GM12865 (cell line): Measurements from ENCODE around the gene CCDC74A.
"Not testable (repeated sequence)": the region's sequence is repeated elsewhere in the genome, so short reads cannot be mapped to it uniquely, and the experiment has no call there.

Experiments used
- DNase-seq: peaks from one replicate; pipeline ENCODE4 v3.0.0; 2010; ENCODE audit warnings: low read depth
- H3K4me3 ChIP-seq: 2 replicates; pipeline ENCODE4 v1.5.1; 2011; ENCODE audit warnings: mild to moderate bottlenecking, low read depth, low read length, control low read depth
- TF ChIP-seq, protein P1 (sequence below): IDR thresholded peaks from 2 replicates; pipeline ENCODE4 v1.5.1; 2011; ENCODE audit warnings: low read length, control low read depth, low read depth, inconsistent platforms; ENCODE audit not compliant: insufficient read depth; ENCODE audit errors: missing control alignments

Gene CCDC74A

DNA sequence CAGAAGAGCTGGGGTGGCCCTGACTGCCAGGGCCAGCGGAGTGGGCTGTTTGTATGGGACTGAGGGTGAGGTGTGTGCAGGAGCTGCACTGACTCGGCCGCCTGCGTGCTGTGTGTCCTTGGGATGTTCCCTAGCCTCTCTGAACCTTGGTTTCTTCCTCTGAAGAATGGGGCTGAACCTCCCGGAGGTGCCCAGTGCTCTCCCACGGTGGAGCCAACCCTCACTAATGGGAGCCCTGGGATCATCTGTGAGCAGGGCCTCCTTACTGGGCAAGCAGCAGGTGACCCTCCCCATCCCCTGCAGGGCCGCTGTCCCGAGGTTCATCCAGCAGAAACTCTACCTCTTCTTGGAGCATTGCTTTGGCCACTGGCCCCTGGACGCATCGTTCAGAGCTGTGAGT lies 11.7 kb upstream of the CCDC74A start:
- TF ChIP-seq, protein P1, sequence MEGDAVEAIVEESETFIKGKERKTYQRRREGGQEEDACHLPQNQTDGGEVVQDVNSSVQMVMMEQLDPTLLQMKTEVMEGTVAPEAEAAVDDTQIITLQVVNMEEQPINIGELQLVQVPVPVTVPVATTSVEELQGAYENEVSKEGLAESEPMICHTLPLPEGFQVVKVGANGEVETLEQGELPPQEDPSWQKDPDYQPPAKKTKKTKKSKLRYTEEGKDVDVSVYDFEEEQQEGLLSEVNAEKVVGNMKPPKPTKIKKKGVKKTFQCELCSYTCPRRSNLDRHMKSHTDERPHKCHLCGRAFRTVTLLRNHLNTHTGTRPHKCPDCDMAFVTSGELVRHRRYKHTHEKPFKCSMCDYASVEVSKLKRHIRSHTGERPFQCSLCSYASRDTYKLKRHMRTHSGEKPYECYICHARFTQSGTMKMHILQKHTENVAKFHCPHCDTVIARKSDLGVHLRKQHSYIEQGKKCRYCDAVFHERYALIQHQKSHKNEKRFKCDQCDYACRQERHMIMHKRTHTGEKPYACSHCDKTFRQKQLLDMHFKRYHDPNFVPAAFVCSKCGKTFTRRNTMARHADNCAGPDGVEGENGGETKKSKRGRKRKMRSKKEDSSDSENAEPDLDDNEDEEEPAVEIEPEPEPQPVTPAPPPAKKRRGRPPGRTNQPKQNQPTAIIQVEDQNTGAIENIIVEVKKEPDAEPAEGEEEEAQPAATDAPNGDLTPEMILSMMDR = no peak
- no peak overlapping the region for H3K4me3 ChIP-seq
- no peak for DNase-seq

DNA sequence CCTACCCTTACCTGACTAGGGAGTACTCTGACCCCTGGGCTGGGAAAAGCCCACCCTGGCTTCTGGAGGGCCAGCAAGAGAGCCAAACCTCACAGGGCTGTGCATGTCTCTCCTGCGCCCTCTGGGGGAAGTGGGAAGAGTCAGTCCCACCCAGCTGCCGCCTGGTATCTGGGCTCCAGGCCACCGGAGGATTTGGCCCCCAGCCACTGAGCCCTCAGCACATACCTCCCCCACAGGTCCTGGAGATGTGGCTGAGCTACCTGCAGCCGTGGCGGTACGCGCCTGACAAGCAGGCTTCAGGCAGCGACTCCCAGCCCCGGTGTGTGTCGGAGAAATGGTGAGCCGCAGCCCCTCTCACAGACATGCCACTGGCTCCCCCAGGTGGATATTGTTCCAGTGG lies 11.1 kb upstream of the CCDC74A start:
- not testable (repeated sequence) for H3K4me3 ChIP-seq, DNase-seq
- TF ChIP-seq, protein P1 = peak; percentile 22

DNA sequence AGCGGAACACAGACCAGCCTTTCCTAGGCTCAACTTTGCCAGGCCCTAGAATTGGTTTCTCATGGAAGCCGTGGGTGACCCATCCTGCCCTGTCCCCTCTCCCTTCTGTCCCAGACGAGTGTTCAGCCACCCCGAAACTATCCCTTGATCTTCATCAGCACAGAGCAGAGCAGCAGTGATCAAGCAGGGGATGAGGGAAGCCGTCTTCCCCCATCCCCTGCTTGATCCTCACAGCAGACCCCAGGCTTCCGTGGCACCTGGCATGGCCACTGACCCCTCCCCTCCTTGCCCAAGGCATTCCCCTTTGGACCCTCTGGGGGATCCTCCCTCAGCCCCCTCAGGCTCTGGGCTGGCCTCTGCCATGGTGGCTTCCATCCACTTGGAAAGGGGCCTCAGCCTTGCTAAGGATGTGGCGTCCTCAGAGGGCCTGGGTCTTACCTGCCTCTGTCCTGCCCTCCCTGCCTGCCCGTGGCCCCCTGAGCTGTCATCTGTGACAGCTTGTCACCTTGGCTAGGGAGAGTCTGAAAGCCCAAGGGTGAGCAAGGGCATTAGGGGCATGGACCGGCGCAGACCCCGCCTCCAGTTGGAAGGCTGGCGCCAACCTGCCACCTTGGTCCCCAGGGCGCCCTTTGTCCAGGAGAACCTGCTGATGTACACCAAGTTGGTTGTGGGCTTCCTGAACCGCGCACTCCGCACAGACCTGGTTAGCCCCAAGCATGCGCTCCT lies 10.4 kb upstream of the CCDC74A start:
- H3K4me3 ChIP-seq = no peak overlapping the region
- DNase-seq = no peak
- TF ChIP-seq, protein P1 = no peak

DNA sequence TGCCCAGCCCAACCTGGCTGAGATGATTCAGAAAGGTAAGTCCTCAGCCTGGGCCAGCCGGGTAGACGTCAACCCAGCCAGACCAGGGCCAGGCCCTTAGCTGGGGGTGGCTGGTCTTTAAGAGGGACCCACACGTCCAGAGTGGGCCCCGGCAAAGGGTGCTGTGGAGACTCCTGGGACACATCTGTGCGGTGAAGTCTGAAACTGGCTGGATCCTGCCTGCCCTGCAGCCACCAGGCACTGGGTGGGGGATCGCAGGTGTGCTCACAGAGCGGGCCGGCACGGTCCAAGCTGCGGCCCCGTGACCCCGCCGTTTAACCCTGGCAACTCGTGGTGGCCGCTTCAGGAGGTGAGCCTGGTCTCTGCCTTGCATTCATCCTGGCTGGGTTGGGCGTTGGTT lies 9.8 kb upstream of the CCDC74A start:
- not testable (repeated sequence) for H3K4me3 ChIP-seq, DNase-seq

DNA sequence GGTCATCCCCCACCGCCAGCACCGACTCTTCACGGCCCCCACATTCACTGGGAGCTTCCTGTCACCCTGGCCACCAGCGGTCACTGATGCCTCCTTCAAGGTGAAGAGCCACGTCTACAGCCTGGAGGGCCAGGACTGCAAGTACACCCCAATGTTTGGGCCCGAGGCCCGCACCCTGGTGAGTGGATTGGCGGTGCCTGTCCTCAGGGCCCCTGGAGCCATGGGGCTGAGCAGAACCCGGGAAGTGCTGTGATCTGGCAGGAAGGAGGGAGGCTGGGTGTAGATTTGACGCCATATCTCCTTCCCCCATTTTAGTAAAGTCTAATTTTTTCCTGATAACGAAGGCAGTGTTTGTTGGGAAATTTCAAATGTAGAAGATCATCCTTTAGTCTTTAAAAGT lies 9.2 kb upstream of the CCDC74A start:
- not testable (repeated sequence) for H3K4me3 ChIP-seq, DNase-seq

DNA sequence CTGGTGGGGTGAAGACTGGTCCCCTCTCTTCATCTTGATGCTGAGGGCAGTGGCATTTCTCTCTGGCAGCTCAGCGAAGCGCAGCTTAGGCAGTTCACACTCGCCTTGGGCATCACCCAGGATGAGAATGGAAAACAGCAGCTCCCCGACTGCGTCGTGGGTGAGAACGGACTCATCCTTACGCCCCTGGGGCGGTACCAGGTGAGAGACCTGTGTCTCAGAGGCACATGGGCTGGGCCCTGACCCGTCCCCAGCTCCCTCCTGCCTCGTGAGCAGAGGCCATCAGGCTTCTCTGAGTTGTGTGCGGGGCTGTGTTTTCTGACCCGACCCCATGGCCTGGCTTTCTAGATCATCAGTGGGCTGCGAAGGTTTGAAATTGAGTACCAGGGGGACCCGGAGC lies 8.2 kb upstream of the CCDC74A start:
- no peak overlapping the region for H3K4me3 ChIP-seq
- TF ChIP-seq, protein P1 = no peak
- no peak for DNase-seq

DNA sequence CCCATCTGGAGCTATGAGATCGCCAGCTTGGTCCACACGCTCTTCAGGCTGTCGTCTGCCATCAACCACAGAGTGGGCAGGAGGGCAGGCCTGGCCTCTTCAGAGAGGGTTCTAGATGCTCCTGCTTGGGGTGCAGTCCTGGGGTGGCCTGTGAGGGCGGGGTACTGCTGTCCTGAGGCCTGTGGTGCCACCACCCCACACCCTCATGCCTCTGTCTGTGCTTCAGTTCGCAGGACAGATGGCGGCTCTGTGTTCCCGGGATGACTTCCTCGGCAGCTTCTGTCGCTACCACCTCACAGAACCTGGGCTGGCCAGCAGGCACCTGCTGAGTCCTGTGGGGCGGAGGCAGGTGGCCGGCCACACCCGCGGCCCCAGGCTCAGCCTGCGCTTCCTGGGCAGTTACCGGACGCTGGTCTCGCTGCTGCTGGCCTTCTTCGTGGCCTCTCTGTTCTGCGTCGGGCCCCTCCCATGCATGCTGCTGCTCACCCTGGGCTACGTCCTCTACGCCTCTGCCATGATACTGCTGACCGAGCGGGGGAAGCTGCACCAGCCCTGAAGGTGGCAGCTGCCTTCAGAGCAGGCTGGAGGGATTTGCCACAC lies 7.7 kb upstream of the CCDC74A start:
- H3K4me3 ChIP-seq, DNase-seq: not testable (repeated sequence)

DNA sequence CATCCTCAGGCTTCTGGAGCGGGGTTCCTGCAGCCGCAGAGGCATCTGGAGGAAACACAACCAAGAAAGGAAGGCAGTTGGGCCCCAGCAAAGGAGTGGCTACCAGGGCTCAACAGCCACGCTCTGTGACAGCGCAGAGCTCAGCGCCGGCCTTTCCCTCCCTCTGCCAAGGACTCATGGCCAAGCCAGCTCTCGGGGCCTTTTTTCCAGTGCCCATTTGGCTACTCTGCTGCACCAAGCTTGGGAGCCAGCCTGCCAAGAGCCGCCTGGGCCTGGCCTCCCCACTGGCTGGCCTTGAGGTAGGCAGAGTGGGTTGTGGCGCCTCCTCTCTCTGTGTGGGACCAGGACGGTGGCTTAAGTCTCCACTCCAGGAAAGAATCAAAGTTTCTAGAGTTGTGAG lies 7.2 kb upstream of the CCDC74A start:
- TF ChIP-seq, protein P1 = no peak
- no peak for DNase-seq

DNA sequence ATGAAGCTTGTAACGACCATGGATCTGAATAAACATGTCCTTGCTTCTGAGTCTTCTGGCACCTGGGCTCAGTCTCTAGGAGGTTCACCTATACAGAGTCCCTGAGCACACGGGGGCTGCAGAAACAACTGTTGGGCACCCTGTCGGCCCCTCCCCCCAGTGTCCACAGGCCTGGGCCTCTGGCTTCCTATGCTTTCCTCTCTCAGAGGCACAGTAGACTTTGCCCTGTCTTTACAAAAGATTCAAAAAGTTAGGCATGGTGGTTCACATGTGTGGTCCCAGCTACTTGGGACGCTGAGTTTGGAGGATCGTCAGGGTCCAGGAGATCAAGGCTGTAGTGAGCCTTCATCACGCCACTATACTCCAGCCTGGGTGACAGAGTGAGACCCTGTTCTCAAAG lies 6.2 kb upstream of the CCDC74A start:
- not testable (repeated sequence) for DNase-seq, H3K4me3 ChIP-seq

More for the DNA sequence above, 7.2 kb upstream of the CCDC74A start:
- H3K4me3 ChIP-seq = no peak overlapping the region
